Measurements from ENCODE around the gene KCNQ5.

Gene KCNQ5

GRCh38 chr6:72940265-72940664, 318.4 kb downstream of the KCNQ5 start:
- TF ChIP-seq CTCF (IDR thresholded peaks at IDR 0.05; ENCODE audit: insufficient read depth, low read length, poor library complexity, severe bottlenecking), result no peak
- Histone ChIP-seq H3K9me2 (replicated peaks; ENCODE audit: insufficient read depth, low read length) (no peaks in the 10 kb centered on the region), H3K9ac (ENCODE audit: low read length) (no peak overlapping the region), H3F3A (ENCODE audit: insufficient read depth) (no peaks in the 10 kb centered on the region), H3K9me3 (ENCODE audit: insufficient read depth, low read length) (no peaks in the 10 kb centered on the region), H3K4me2 (ENCODE audit: low read depth, low read length, poor library complexity, severe bottlenecking) (no peak overlapping the region), H2AFZ (ENCODE audit: low read depth, low read length, severe bottlenecking) (no peak overlapping the region), H3K27me3 (ENCODE audit: low read length) (no peaks in the 10 kb centered on the region), H4K20me1 (ENCODE audit: low read depth, low read length) (no peaks in the 10 kb centered on the region; the same call in 1 of the 2 replicates), H3K36me3 (ENCODE audit: low read length) (no peaks in the 10 kb centered on the region), H3K27ac (ENCODE audit: low read depth, low read length) (no peak overlapping the region), H3K79me2 (ENCODE audit: insufficient read depth, low read length) (no peaks in the 10 kb centered on the region), H3K4me3 (ENCODE audit: insufficient read depth, low read length, poor library complexity, severe bottlenecking) (no peak overlapping the region)

- no peak for TF ChIP-seq EZH2phosphoT487 (conservative IDR thresholded peaks at IDR 0.05; ENCODE audit: low read length)
- TF ChIP-seq CTCF (IDR thresholded peaks at IDR 0.05; ENCODE audit: insufficient read depth, low read length, poor library complexity, severe bottlenecking), result no peak
- Histone ChIP-seq H2AFZ (ENCODE audit: low read depth, low read length, severe bottlenecking) (no peak overlapping the region), H4K20me1 (ENCODE audit: low read depth, low read length) (no peaks in the 10 kb centered on the region; the same call in 1 of the 2 replicates), H3K27ac (ENCODE audit: low read depth, low read length) (no peak overlapping the region), H3K4me2 (ENCODE audit: low read depth, low read length, poor library complexity, severe bottlenecking) (no peak overlapping the region), H3K9me3 (ENCODE audit: insufficient read depth, low read length) (no peaks in the 10 kb centered on the region), H3K4me3 (ENCODE audit: insufficient read depth, low read length, poor library complexity, severe bottlenecking) (no peak overlapping the region), H3K9ac (ENCODE audit: low read length) (no peak overlapping the region), H3F3A (ENCODE audit: insufficient read depth) (no peaks in the 10 kb centered on the region), H3K36me3 (ENCODE audit: low read length) (no peaks in the 10 kb centered on the region), H3K27me3 (ENCODE audit: low read length) (no peaks in the 10 kb centered on the region), H3K9me2 (replicated peaks; ENCODE audit: insufficient read depth, low read length) (no peaks in the 10 kb centered on the region), H3K79me2 (ENCODE audit: insufficient read depth, low read length) (no peaks in the 10 kb centered on the region)
These were observed 319.4 kb downstream of the KCNQ5 start for GRCh38 chr6:72941263-72941662.

DNA sequence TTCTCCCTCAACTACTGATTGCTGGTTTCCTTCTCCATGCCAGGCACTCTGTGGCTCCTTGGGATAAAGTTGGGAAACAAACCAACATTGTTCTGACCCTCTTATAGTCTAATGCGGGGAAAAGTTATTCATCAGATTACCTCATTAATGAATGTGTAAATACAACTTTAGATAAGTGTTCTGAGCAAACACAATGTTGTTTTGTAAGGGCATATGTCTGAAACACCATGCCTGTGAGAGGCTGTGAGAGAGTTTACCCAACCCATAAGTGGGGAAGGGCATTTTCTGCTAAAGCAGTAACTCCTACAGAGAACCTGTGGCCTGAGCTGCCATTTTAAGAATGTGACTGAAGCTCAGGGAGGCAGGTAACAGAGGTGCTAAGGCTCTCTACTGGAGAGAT, 319.9 kb downstream of the KCNQ5 start:
- no peaks in the 10 kb centered on the region for H3K9me3 ChIP-seq (ENCODE audit: insufficient read depth, low read length)
- no peaks in the 10 kb centered on the region; the same call in 1 of the 2 replicates for H4K20me1 ChIP-seq (ENCODE audit: low read depth, low read length)
- no peaks in the 10 kb centered on the region for H3F3A ChIP-seq (ENCODE audit: insufficient read depth)
- no peak overlapping the region for H3K4me3 ChIP-seq (ENCODE audit: insufficient read depth, low read length, poor library complexity, severe bottlenecking)
- H3K79me2 ChIP-seq (ENCODE audit: insufficient read depth, low read length), result no peaks in the 10 kb centered on the region
- TF ChIP-seq CTCF (IDR thresholded peaks at IDR 0.05; ENCODE audit: insufficient read depth, low read length, poor library complexity, severe bottlenecking) (no peak), EZH2phosphoT487 (conservative IDR thresholded peaks at IDR 0.05; ENCODE audit: low read length) (no peak)
- H2AFZ ChIP-seq (ENCODE audit: low read depth, low read length, severe bottlenecking), result no peak overlapping the region
- no peaks in the 10 kb centered on the region for H3K9me2 ChIP-seq (replicated peaks; ENCODE audit: insufficient read depth, low read length)
- no peaks in the 10 kb centered on the region for H3K36me3 ChIP-seq (ENCODE audit: low read length)
- no peaks in the 10 kb centered on the region for H3K27me3 ChIP-seq (ENCODE audit: low read length)
- H3K4me2 ChIP-seq (ENCODE audit: low read depth, low read length, poor library complexity, severe bottlenecking), result no peak overlapping the region
- H3K27ac ChIP-seq (ENCODE audit: low read depth, low read length), result no peak overlapping the region
- H3K9ac ChIP-seq (ENCODE audit: low read length), result no peak overlapping the region

Measured in SU-DHL-6 (cell line).